GM20000 (cell line): ENCODE results near the gene PRRX2.
"Not testable (repeated sequence)": the region's sequence is repeated elsewhere in the genome, so short reads cannot be mapped to it uniquely, and the experiment has no call there.

Experiments used
- DNase-seq: peaks from one replicate; pipeline ENCODE4 v3.0.0; 2012; ENCODE audit warnings: low spot score
- CTCF ChIP-seq: IDR thresholded peaks from 2 replicates; pipeline ENCODE4 v1.5.1; 2012; ENCODE audit warnings: mild to moderate bottlenecking, control low read depth; ENCODE audit errors: extremely low read depth, missing control alignments

Gene PRRX2

DNA sequence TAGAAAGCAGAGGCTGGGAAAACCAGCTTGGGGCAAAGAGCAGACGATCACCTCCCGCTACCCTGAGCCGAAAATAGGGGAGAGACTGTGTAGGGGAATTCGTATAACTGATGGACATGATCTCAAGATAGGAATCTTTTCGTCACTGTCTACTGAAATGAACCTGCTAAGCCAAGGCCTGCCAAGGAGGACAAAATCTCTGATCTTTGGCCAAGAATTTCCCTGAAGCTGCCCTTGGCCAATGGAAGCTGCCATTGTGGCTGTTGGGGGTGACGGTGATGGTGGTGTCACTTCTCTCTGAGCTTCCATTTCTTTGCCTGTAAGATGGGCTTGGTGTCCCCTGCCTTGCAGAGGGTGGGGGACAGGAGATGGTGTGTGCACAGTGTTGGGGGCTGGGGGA lies 90.7 kb downstream of the PRRX2 start:
- no peak for DNase-seq
- no peak for TF ChIP-seq CTCF

DNA sequence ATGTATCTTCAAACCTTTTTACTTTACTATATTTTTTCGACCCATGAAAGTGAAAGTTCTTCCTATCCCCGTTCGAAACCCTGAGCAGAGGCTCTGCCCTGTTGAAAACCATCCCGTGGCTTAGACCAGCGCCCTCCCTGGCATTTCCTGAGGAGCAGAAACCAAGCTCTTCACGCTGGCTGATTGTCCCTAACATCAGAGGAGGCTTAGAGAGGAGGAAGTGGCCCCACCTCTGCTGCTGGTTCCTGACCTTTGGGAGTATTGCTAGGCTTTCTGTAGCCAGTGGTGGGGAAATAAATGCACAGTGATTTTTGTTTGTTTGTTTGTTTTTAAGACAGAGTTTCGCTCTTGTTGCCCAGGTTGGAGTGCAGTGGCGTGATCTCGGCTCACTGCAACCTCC lies 91.6 kb downstream of the PRRX2 start:
- no peak for DNase-seq

GRCh38 chr9:129759319-129759718 lies 93.9 kb downstream of the PRRX2 start:
- TF ChIP-seq CTCF: no peak
- no peak for DNase-seq

More for the DNA sequence above, 91.6 kb downstream of the PRRX2 start:
- no peak for TF ChIP-seq CTCF

DNA sequence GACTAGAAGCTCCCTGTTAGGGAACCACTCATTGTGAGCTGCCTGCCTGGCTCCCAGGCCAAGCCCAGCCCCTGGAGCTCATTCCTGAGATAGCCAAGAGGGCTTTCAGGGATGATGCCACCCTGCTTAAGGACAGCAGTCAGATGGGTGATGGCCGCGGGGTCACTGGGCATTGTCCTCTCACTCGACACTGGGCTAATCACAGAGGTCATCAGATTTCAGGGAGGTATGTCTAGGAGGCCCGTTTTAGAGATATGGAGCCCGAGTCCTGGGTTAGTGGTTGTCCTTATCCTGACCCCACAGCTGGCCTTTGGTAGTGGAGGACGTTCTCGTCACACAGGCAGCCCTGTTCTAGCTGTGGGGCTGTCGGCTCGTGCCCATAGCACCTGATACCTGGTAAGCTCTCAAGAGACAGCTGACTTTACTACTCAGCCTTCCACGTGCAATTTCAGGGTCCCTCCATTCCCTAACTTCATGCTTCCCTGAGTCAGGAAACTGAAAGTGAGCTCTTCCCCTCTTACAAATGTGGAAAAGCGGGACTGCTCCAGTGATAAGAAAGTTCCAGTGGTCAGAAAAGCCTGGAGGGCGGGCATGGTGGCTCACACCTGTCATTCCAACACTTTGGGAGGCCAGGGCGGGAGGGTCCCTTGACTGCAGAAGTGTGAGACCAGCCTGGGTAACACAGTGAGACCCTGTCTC lies 94.5 kb downstream of the PRRX2 start:
- no peak for TF ChIP-seq CTCF
- DNase-seq: no peak

DNA sequence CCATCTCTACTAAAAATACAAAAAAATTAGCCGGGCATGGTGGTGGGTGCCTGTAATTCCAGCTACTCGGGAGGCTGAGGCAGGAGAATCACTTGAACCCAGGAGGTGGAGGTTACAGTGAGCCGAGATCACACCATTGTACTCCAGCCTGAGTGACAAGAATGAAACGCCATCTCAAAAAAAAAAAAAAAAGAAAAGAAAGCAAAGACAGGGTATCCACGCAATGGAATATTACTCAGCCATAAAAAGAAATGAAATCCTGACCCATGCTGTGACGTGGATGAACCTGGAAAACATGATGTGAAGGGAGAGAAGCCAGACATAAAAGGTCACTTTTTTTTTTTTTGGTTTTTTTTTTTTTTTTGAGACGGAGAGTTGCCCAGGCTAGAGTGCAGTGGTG lies 95.3 kb downstream of the PRRX2 start:
- DNase-seq: not testable (repeated sequence)

- DNase-seq: no peak
These were observed 96.0 kb downstream of the PRRX2 start for GRCh38 chr9:129761293-129761900.

GRCh38 chr9:129761901-129762369 lies 96.5 kb downstream of the PRRX2 start:
- TF ChIP-seq CTCF: no peak
- DNase-seq: no peak

More at GRCh38 chr9:129761293-129761900, 96.0 kb downstream of the PRRX2 start:
- no peak for TF ChIP-seq CTCF

GRCh38 chr9:129762370-129762984 lies 97.0 kb downstream of the PRRX2 start:
- not testable (repeated sequence) for DNase-seq
